CD4-positive, alpha-beta T cell treated with Interleukin-4 for 1 hour (primary cell): Measurements from ENCODE around the gene LRRC47.
"Not testable (repeated sequence)": the region's sequence is repeated elsewhere in the genome, so short reads cannot be mapped to it uniquely, and the experiment has no call there.

ENCODE experiments used
- DNase-seq, 2 donors: peaks; one replicate each; pipeline ENCODE4 v3.0.0-alpha.2; 2020 to 2022

Gene LRRC47

DNA sequence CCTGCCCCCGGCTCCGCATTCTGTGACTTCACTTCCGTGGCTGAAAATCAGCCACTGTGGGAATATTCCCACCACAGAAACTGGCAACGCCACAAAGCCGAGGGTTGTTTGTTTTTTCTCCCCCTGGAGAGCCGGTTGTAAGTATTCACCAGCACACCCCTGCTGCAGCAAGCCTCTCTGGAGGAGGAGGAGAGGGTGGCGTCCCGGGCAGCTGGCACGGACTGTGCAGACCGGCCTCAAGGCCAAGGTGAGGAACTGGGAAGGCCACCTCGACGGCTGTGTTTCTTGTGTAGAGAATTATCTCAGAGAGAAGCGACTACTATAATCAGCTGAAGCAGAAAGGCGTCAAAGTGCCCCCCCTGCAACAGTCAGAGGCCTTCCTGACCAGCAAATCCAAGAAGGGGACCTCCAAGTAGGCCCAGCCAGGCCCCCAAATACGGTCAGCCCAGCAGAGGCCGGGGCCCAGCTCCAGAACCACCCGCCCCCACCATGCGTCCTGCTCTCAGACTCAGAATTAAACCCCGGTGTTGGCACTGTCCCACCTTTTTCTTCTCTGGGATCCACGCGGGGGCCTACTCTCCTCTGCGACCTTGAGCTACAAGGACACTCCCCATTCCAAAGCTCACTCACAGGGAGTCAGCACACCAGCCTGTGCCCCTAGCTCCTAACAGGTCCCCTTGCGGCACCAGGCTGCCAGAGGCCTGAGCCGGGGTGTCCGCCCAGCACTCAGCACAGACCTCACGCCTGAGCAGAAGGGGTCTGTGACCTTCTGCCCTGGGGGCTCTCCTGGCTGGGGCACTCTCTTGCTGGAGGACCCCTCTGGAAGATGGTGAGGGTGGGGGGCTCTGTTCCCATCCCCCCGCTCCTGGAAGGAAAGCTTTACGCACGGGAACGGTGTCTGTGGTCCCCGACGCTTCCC lies 24.9 kb downstream of the LRRC47 start:
- DNase-seq = no peak

GRCh38 chr1:3770047-3770765 lies 26.1 kb downstream of the LRRC47 start:
- no peak for DNase-seq

GRCh38 chr1:3768811-3769390 lies 27.4 kb downstream of the LRRC47 start:
- no peak for DNase-seq

GRCh38 chr1:3767328-3767925 lies 28.9 kb downstream of the LRRC47 start:
- no peak for DNase-seq

DNA sequence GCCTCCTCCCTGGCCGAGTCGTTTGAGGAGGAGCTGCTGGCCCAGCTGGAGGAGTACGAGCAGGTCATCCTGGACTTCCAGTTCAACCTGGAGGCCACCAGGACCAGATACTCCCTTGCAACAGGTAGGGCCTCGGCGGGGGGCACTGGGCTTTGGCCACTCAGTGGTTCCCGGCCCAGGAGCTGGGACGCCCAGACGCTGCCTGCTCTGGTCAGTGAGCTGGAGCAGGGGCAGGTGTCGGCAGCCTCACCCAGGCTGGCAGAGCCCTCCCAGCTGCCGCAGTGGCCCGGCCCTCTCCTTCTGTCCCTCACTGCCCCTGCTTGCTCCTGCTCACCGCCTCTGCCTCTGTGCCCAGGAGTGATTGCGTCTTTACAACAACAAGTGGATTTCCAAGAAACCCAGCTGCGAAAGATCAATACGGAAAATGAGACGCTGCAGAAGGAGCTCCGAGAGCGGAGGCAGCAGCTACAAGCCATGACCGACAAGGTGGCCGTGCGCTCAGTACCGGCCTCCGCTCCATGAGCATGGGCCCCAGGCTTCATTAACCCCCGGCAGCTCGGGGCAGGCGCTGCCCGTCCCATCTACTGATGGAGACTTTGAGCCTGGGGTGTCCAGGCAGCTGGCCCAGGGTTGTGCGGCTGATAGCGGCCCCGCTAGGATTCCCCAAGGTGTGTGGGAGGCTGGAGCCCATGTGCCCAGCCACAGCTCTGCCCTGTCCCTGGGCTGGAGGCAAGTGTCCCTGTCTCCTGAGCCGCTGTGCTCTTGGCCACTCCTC lies 32.8 kb downstream of the LRRC47 start:
- DNase-seq = no peak

- DNase-seq = no peak
Observed at GRCh38 chr1:3762873-3763228, 33.4 kb downstream of the LRRC47 start.

DNA sequence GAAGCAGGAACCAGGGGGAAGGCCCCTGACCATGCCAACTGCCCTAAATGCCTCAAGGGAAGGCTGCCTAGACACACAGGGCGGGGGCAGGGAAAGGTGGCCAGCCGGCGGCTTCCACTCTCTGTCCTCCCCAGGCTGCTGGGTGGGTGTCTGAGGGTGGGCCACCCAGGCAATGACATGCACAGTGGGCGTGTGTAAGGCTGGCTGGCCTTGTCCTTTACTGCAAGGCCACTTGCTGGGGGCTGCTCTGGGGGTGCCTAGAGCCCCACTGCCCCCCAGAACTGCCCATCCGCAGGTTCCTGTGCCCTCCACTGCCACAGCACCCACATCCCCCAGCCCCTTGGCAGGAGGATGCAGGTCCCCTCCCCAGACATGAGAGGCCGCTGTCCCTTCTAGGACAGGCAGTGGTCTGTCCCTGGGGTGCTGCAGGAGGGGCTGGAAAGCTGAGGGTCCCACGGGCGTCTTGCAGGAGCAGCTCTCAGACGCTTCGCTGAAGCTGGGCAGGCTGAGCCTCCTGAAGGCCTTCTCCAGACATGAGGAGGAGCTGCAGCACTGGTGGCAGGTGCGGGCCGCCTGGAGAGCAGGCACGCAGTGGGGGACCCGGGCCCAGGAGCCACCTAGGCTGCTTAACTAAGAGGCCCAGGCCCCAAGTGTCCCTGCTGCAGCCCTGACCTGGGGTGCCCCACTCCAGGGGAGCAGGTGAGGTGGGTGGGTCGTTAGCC lies 34.0 kb downstream of the LRRC47 start:
- no peak for DNase-seq

- no peak for DNase-seq
Observed at GRCh38 chr1:3761296-3762010, 34.8 kb downstream of the LRRC47 start.

- DNase-seq = no peak
Observed at GRCh38 chr1:3759796-3760195, 36.5 kb downstream of the LRRC47 start.

DNA sequence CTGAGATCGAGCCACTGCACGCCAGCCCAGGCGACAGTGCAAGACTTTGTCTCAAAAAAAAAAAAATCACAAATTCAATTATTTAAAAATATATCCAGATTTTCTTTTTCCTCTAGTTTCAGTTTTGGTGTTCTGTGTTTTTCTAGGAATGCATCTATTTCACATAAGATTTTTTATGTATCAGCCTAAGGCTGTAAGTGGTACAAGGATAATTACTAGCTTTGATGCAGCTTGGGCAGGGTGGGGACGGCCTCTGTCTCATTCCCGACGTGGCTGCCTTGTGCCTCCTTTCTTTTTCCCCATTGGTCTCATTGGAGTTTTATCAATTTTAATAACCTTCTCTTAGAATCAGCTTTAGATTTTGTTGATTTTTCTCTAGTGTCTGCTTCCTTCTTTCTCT lies 37.1 kb downstream of the LRRC47 start:
- no peak for DNase-seq

DNA sequence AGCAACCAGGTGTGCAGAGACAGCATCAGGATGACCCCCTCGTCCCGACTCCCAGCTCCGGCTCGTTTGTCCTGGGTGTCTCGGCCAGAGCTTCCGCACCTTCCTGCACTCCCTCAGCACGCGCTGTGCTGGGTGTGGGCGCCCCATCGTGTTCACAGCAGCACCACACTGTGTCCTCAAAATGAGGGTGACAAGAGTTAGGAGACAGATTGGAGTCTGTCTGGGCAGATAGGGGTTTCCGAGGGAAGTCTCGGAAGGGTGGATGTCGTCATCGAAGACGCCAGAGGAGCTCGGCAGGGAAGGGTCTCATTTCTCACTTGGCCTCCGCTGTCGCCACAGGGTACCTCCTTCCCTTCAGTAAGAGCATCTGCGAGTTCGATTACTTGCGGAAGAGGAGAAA lies 39.9 kb downstream of the LRRC47 start:
- DNase-seq = no peak

GRCh38 chr1:3753656-3754454 lies 42.4 kb downstream of the LRRC47 start:
- no peak for DNase-seq

GRCh38 chr1:3752400-3752945 lies 43.8 kb downstream of the LRRC47 start, which contains the start of gene CCDC27:
TSS of gene CCDC27 (plus strand) at chr1:3752450. CDS start at chr1:3752482, 32 bp downstream.
- no peak for DNase-seq

GRCh38 chr1:3750741-3751140 lies 45.6 kb downstream of the LRRC47 start:
- DNase-seq = no peak

- no peak for DNase-seq
Observed at GRCh38 chr1:3749512-3749911, 46.8 kb downstream of the LRRC47 start.

DNA sequence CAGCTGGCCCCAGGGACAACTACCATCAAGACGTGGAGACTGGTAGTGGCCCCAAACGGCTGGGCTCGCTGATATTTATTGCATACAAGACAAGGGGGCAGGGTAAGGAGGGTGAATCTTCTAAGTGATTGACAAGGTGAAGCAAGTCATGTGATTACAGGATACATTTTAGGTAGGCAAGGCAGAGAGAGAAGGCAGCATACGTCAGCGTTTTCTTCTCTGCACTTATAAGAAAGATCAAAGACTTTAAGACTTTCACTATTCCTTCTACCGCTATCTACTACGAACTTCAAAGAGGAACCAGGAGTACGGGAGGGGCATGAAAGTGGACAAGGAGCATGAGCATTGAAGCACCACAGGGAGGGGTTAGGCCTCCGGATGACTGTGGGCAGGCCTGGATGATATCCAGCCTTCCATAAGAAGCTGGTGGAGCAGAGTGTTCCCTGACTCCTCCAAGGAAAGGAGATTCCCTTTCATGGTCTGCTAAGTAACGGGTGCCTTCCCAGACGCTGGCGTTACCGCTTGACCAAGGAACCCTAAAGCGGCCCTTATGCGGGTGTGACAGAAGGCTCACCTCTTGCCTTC lies 47.9 kb downstream of the LRRC47 start:
- not testable (repeated sequence) for DNase-seq

DNA sequence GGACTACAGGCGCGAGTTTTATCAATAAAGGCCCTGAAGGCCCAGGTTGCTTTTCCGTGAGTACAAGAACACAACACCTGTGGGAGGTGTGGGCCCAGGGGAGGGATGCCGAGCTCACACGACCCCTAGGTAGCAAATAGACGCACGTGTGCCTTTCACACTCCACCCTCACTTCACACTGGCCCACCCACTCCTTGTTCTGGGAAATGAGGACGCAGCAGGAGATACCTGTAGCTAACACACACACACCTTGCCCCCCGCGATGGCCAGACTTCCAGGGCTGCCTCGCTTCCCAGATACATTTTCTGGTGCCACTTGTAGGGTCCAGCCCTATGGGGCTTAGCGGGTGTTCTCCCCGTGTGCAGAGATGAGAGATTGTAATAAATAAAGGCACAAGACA lies 48.4 kb downstream of the LRRC47 start:
- no peak for DNase-seq

- DNase-seq = no peak
Observed at GRCh38 chr1:3747522-3747848, 48.8 kb downstream of the LRRC47 start.

GRCh38 chr1:3746830-3747521 lies 49.3 kb downstream of the LRRC47 start:
- DNase-seq = peak; percentile 88 to 89
